Hepatocyte (in vitro differentiated cells): ENCODE measurements around the gene MED13L.

ENCODE experiments used
- CTCF ChIP-seq: fragments of 200-600 bp; sonication (generic); IDR thresholded peaks from 2 replicates; pipeline ENCODE4 v1.5.1; 2016; ENCODE audit warnings: antibody characterized with exemption, mild to moderate bottlenecking; ENCODE audit not compliant: poor library complexity
- EZH2 ChIP-seq: fragments of 200-600 bp; sonication (generic); IDR thresholded peaks from 2 replicates; pipeline ENCODE4 v1.6.1; 2016; ENCODE audit warnings: antibody characterized with exemption, mild to moderate bottlenecking, borderline replicate concordance
- EZH2phosphoT487 ChIP-seq: fragments of 200-600 bp; sonication (generic); IDR thresholded peaks from one replicate; pipeline ENCODE4 v1.6.1; 2018; ENCODE audit warnings: antibody characterized with exemption, mild to moderate bottlenecking, low read depth, moderate library complexity; ENCODE audit not compliant: unreplicated experiment, severe bottlenecking

GRCh38 chr12:115998119-115998633, 279.3 kb downstream of the MED13L start:
- peak; percentile 79 for TF ChIP-seq CTCF
- TF ChIP-seq EZH2: no peak
- TF ChIP-seq EZH2phosphoT487: no peak
